Measurements from ENCODE around the gene SLC25A30.

DNA sequence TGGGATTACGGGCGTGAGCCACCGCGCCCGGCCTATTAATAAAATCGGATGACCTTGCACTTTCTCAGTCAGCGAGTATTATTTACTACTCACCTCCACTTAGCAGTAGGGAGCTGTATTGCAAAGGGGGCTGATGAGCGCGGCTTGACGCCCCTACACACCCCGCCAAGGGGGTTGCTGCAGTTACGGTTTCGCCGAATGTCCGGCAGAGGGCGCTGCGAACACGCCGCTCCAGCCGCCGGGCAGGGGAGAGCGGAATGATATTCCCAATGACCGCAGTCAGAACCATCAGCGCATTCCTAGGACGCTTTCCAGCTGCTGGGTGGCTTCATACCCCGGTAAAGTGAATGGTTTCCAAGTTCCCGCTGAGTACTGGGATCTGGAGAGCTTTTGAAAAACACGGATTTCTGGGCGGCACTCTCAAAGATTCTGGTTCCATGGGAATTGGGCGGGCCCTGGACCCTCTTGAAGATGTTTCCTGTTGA, 47.2 kb downstream of the SLC25A30 start:
- TF ChIP-seq, protein P1, sequence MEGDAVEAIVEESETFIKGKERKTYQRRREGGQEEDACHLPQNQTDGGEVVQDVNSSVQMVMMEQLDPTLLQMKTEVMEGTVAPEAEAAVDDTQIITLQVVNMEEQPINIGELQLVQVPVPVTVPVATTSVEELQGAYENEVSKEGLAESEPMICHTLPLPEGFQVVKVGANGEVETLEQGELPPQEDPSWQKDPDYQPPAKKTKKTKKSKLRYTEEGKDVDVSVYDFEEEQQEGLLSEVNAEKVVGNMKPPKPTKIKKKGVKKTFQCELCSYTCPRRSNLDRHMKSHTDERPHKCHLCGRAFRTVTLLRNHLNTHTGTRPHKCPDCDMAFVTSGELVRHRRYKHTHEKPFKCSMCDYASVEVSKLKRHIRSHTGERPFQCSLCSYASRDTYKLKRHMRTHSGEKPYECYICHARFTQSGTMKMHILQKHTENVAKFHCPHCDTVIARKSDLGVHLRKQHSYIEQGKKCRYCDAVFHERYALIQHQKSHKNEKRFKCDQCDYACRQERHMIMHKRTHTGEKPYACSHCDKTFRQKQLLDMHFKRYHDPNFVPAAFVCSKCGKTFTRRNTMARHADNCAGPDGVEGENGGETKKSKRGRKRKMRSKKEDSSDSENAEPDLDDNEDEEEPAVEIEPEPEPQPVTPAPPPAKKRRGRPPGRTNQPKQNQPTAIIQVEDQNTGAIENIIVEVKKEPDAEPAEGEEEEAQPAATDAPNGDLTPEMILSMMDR (IDR thresholded peaks at IDR 0.05; ENCODE audit: low read length), result peak; percentile 96
- no peak for TF ChIP-seq EZH2 (IDR thresholded peaks at IDR 0.05; ENCODE audit: borderline replicate concordance, low read length)

All from OCI-LY1 (cell line).